ENCODE measurements around the gene VPS35L.

Gene VPS35L

GRCh38 chr16:19613834-19614233, 58.3 kb downstream of the VPS35L start:
- in situ Hi-C loops (cut with HindIII; ENCODE audit: low sequenced_read_pairs): no loop called here
- H3K4me3 ChIP-seq (ENCODE audit: low read depth, low read length): no peak overlapping the region
- no peak for DNase-seq (ENCODE audit: low read depth)
- no peak for TF ChIP-seq CTCF (IDR thresholded peaks at IDR 0.05; ENCODE audit: low read depth, low read length, missing control alignments)

- no peak for DNase-seq (ENCODE audit: low read depth)
- no peak for TF ChIP-seq CTCF (IDR thresholded peaks at IDR 0.05; ENCODE audit: low read depth, low read length, missing control alignments)
- in situ Hi-C loops (cut with HindIII; ENCODE audit: low sequenced_read_pairs): no loop called here
- no peak overlapping the region for H3K4me3 ChIP-seq (ENCODE audit: low read depth, low read length)
These were observed 60.7 kb downstream of the VPS35L start for GRCh38 chr16:19616241-19616640.

GRCh38 chr16:19618876-19619275, 63.4 kb downstream of the VPS35L start:
- no peak overlapping the region for H3K4me3 ChIP-seq (ENCODE audit: low read depth, low read length)
- in situ Hi-C loops (cut with HindIII; ENCODE audit: low sequenced_read_pairs): no loop called here
- DNase-seq (ENCODE audit: low read depth): no peak
- no peak for TF ChIP-seq CTCF (IDR thresholded peaks at IDR 0.05; ENCODE audit: low read depth, low read length, missing control alignments)

GRCh38 chr16:19621445-19621844, 65.9 kb downstream of the VPS35L start:
- no peak for TF ChIP-seq CTCF (IDR thresholded peaks at IDR 0.05; ENCODE audit: low read depth, low read length, missing control alignments)
- no peak for DNase-seq (ENCODE audit: low read depth)
- no peak overlapping the region for H3K4me3 ChIP-seq (ENCODE audit: low read depth, low read length)
- in situ Hi-C loops (cut with HindIII; ENCODE audit: low sequenced_read_pairs): no loop called here

- in situ Hi-C loops (cut with HindIII; ENCODE audit: low sequenced_read_pairs): no loop called here
These were observed 69.5 kb downstream of the VPS35L start for GRCh38 chr16:19625039-19625438.

GRCh38 chr16:19636436-19637267, 81.1 kb downstream of the VPS35L start:
- no peak for TF ChIP-seq CTCF (IDR thresholded peaks at IDR 0.05; ENCODE audit: low read depth, low read length, missing control alignments)
- DNase-seq (ENCODE audit: low read depth): no peak
- in situ Hi-C loops (cut with HindIII; ENCODE audit: low sequenced_read_pairs): no loop called here
- H3K4me3 ChIP-seq (ENCODE audit: low read depth, low read length): no peak overlapping the region

More at GRCh38 chr16:19625039-19625438, 69.5 kb downstream of the VPS35L start:
- H3K4me3 ChIP-seq (ENCODE audit: low read depth, low read length): no peak overlapping the region
- DNase-seq (ENCODE audit: low read depth): no peak
- no peak for TF ChIP-seq CTCF (IDR thresholded peaks at IDR 0.05; ENCODE audit: low read depth, low read length, missing control alignments)
